GM21619 (cell line): ENCODE data around the gene ADA.
"Not testable (repeated sequence)": the region's sequence is repeated elsewhere in the genome, so short reads cannot be mapped to it uniquely, and the experiment has no call there.

Experiments
- ATAC-seq: cut with Tn5 transposase; IDR thresholded peaks from one replicate; pipeline ENCODE4 v1.9.1; 2021; ENCODE audit not compliant: unreplicated experiment

ADA gene

GRCh38 chr20:44651684-44652423 is at the start of gene ADA:
ADA (minus strand) TSS chr20:44651699; CDS start chr20:44651607, 92 bp downstream.
- ATAC-seq: no peak

- ATAC-seq: no peak
These were observed 48.8 kb upstream of the ADA start for GRCh38 chr20:44700306-44700705.

DNA sequence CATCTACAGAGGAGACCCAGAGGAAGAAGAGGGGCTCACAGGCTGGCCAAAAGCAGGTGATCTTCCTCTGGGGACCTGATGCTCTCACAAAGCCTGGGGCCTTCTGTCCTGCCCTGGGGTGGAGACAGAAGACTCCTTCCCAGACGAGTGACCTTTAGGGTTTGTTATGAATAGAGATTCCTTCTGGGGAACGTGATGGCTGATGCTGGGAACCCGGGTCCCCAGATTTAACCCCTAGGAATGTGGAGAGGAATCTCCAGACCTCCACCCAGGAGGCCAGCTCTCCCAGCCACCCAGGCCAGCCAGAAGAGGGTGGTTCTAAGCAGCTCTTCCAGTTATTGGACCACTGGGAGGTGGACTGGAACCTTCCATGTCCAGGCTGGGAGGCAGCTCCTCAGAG is 46.9 kb upstream of the ADA start:
- ATAC-seq: no peak

DNA sequence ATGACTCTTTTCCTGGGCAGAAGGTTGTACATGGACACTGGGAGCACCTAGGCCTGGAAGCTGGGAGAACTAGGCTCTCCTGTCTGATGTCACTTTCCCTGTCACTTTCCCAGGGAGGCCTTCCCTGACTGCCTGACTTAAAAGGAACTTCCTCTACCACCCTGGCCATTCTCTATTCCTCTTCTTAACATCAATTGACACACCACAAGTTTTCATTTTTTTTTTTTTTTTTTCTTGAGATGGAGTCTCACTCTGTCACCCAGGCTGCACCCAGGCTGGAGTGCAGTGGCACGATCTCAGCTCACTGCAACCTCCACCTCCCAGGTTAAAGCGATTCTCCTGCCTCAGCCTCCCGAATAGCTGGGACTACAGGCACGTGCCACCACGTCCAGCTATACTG is 45.5 kb upstream of the ADA start:
- not testable (repeated sequence) for ATAC-seq

- no peak for ATAC-seq
These were observed 44.8 kb upstream of the ADA start for GRCh38 chr20:44696315-44696714.

DNA sequence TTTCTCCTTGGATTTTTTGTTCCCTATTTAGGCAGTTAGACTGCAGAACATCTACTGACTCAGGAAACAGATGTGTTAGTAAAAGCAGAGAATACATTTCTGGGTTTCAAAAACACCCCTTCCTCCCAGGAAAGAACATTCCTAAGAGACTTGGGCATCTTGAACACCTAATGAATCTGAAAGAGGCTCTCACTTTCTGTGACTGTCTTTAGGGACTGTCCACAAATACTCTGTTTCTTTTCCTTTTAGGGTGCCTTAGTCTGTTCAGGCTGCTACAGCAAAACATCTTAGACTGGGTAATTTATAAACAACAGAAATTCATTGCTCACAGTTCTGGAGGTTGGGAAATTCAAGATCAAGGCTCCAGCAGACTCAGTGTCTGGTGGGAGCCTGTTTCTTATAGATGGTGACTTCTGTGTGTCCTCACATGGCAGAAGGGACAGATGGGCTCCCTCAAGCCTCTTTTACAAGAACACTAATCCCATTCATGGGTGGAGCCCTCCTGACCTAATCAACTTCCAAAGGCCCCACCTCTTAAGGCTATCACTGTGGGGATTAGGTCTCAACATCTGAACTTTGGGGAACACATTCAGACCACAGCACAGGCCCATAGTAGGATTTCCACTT is 44.3 kb upstream of the ADA start:
- no peak for ATAC-seq

- ATAC-seq: no peak
These were observed 43.8 kb upstream of the ADA start for GRCh38 chr20:44695295-44695673.

GRCh38 chr20:44694159-44694558 is 42.7 kb upstream of the ADA start:
- no peak for ATAC-seq

DNA sequence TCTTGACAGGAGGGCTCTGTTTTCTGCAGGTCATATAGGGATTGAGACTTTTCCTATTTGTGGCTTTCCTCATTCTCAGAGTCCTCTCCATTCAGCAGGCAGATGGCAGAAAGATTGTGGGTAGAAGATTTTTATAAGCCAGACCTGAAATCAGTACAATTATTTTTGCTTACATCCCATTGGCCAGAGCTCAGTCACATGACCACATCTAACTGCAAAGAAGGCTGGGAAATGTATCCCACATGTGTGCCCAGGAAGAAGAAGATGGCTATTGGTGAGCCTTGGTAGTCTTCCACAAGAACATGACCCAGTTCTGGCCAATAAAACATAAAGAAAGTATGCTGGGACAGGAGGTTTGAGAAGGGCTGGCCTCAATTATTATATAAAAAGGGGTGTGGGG is 42.1 kb upstream of the ADA start:
- no peak for ATAC-seq

DNA sequence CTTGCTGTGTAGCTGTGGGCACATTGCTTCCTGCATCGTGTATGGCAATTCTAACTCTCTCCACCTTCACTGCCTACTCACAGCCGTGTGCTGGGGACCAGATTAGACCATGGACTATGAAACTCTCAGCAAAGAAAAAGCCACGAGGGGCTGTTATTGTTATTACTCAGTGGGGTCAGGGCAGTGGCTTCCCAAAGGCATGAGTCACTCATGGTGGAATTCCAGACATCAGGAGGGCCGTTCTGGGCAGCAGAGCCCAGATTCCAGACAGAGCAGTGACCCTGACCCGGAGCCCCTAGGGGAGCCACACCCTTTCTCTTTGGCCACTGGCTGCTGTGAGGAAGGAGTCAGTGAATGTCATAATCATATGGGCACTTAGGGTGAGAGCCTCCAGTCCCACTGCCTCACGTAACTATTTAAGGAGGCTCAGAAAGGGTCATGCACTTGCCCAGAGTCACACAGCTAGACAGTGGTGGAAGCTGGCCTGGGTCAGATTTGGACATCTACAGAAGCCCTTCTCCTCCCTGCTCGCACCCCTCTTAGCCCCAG is 41.5 kb upstream of the ADA start:
- no peak for ATAC-seq

DNA sequence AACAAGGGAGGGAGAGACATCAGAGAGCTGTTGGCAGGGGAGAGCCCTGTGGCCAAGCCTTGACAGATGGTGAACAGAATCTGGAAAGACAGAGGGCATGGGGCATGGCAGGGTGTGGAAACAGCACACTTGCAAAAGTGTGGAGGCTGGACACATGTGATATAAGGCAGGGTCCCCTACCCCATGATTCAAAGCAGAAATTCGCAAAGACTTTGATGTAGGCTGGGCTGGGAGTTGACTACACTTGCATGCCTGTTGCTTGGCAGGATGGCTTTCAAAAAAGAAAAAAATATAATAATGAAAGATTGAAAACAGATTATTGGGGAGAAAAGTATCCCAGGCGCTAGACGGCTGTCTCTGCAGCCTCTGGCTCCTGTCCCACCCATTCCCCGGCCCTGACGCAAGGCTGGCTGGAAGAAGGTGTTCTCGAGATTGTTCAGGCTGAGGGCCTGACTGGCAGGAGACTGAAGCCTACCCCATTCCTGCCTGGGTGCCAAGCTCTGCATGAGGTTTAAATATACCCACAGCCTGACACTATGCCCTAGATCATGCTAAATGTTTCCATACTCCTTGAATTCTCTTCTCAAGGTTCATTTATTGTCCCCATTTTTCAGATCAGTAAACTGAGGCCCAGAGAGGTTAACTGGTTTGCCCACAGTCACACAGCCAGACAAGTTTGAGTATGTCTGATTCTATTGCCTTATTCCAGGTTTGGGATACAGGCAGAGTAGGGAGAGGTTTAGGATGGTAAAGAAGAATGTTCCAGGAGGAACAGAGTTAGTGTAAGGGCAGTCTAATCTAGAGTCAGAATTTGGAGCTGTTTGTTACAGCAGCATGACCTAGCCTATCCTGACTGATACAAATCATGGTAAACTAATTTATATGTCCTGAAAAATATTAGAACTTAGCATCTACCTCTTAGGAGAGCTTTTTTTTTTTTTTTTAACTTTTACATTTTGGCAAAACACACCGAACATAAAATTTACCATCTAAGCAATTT is 40.2 kb upstream of the ADA start:
- ATAC-seq: no peak

DNA sequence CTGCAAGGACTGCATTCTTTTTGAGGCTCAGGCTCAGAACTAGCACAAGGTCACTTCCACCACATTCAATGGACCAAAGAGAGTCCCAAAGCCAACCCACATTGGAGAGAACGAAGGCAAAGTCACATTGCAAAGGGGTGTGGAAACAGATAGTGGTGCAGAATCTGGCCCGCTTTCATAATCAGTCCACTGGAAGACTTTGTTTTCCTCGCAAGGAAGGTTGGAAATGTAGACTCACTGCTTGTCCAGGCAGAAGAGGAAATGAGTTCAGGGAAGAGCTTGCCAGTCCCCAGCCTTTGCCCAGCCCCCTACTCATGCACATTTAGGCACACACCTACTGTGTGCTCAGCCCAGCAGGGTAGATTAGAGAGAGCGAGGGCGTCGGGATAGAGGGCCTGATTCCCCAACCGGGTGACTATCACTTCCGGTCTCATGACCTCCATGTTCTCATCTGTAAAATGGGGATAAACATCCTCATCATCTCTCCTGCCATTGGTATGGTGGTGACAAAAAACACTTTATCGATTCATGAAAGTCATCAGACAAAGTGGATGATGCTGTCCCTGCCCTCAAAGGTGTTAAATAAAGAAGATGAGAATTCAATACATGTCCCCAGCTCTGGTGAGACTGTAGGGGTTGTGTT is 39.4 kb upstream of the ADA start:
- ATAC-seq: no peak

DNA sequence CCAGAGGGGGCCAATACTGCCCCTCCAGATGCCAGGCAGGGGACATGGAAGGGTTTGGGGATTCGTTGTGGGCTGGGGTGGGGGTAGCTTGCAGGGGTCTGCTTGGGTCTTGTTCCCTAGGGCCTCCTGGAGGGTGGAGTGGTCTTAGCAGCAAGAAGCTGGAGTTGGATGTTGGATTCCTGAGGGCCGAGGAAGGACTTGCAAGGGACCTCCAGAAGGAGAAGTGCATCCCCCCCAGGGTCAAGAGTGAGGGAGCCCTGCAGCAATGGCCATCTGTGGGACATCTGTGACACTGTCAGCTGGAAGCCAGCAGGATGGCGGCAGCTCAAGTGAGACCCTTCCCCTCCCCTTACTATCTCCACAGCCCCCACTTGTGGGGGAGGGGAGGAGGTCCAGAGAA is 38.3 kb upstream of the ADA start:
- no peak for ATAC-seq

GRCh38 chr20:44688053-44688625 is 36.6 kb upstream of the ADA start:
- ATAC-seq: no peak

DNA sequence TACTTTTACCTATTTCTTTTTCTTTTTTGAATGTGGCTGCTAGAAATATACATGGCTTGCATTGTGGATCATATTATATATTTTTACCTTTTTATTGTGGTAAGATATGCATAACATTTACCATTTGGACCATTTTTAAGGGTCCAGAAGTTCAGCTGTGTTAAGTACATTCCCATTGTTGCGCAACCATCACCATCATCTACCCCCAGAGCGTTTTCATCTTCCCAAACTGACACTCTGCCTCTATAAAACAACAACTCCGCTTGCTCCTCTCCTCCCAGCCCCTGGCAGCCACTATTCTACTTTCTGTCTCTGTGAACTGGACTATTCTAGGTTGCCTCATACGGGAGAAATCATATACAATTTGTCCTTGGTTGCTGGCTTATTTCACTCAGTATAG is 35.4 kb upstream of the ADA start:
- ATAC-seq: no peak

DNA sequence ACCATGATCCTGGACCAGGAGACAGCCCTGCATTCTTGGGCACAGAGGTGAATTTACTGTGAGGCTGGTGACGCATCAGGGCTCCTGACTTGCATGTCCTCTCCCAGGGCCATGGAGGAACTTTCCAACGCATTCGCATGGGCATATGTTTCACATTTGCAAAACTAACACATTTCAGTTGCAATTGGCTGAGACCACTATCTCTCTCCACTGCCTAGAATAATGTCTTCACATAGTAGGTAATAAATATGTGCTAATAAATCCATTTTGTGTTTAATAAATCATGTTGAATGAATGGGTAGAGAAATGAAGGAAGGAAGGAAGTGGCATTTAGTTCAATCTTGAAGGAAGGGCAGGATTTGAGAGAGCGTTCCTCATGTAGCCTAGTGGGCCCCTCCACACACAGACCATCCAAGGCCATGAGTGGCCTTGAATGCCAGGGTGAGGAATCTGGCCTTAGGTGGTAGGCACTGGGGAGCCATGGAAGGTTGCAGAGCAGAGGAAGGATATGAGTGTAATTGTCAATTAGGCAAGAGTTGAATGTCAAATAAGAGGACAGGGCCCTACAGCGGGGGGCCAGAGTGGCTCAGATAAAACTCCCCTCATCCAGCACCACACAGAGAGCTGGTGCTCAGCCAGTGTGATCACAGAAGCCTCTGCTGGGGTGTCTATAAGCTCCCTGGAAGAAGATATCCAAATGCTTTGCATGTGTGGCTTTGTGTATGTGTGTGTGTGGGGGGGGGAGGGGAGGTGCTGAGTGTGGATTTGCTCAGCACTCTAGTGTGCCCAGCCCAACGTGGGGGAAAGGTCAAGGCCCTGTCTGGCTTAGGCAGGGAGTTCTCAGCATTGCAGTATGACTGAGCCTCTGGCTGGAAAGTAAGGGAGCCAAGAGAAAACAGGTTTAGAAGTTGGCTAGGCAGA is 32.8 kb upstream of the ADA start:
- no peak for ATAC-seq

GRCh38 chr20:44683263-44684046 is 32.0 kb upstream of the ADA start:
- no peak for ATAC-seq

- ATAC-seq: no peak
These were observed 30.5 kb upstream of the ADA start for GRCh38 chr20:44681796-44682566.
